Adrenal gland (tissue), 5 donors: Measurements from ENCODE around the gene SDHAF2.

Source experiments
- POLR2A ChIP-seq, 2 donors: fragments of 450-650 bp; IDR thresholded peaks; one replicate each; pipeline ENCODE4 v1.6.1; 2017; ENCODE audit warnings: antibody characterized with exemption in 2 of 2, mild to moderate bottlenecking in 2 of 2, moderate library complexity in 1 of 2
- TF ChIP-seq, protein P1 (sequence below), 6 experiments: fragments of 450-650 bp in 4 of 6; fragments of 200-600 bp in 2 of 6; sonication (generic) in 1 of 6; IDR thresholded peaks; 1 replicate in 5 of 6; 2 replicates in 1 of 6; pipeline versions ENCODE4 v1.5.1 to v1.8.0; 2016 to 2021; ENCODE audit warnings: antibody characterized with exemption in 6 of 6, mild to moderate bottlenecking in 2 of 6, moderate library complexity in 1 of 6
- donor health status: DM: no; HTN: no; CAD: no.

DNA sequence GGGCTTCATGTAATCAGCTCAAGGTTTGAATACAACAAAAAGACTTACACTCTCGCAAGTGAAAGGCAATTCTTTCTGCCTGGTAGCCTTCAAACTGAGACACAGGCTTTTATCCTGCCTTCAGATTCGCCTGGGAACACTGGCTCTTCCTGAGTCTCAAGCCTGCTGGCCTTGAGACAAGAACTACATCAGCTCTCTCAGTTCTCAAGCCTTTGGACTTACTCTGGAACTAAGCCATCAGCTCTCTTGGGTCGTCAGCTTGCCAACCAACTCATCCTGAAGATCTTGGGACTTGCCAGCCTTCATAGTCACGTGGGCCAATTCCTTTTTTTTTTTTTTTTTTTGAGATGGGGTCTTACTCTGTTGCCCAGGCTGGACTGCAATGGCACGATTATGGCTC is 42.9 kb downstream of the SDHAF2 start:
- TF ChIP-seq, protein P1, sequence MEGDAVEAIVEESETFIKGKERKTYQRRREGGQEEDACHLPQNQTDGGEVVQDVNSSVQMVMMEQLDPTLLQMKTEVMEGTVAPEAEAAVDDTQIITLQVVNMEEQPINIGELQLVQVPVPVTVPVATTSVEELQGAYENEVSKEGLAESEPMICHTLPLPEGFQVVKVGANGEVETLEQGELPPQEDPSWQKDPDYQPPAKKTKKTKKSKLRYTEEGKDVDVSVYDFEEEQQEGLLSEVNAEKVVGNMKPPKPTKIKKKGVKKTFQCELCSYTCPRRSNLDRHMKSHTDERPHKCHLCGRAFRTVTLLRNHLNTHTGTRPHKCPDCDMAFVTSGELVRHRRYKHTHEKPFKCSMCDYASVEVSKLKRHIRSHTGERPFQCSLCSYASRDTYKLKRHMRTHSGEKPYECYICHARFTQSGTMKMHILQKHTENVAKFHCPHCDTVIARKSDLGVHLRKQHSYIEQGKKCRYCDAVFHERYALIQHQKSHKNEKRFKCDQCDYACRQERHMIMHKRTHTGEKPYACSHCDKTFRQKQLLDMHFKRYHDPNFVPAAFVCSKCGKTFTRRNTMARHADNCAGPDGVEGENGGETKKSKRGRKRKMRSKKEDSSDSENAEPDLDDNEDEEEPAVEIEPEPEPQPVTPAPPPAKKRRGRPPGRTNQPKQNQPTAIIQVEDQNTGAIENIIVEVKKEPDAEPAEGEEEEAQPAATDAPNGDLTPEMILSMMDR (IDR thresholded peaks at IDR 0.05): no peak
- TF ChIP-seq POLR2A (IDR thresholded peaks at IDR 0.05): no peak
